ENCODE data around the gene FOXP1.

FOXP1 gene

GRCh38 chr3:71446260-71446659 is 137.3 kb downstream of the FOXP1 start:
- TF ChIP-seq CTCF (IDR thresholded peaks at IDR 0.05; ENCODE audit: poor library complexity, severe bottlenecking) = no peak
- no peaks in the 10 kb centered on the region for H3K9me3 ChIP-seq (ENCODE audit: severe bottlenecking)
- DNase-seq (ENCODE audit: low spot score) = no peak
- H3K4me1 ChIP-seq (ENCODE audit: insufficient read depth, poor library complexity, severe bottlenecking) = peaks cover 47% of the 10 kb centered on the region
- no peak overlapping the region for H3K4me3 ChIP-seq (ENCODE audit: severe bottlenecking)
- no peaks in the 10 kb centered on the region for H3K36me3 ChIP-seq (ENCODE audit: low read depth)
- H3K27ac ChIP-seq (ENCODE audit: poor library complexity, severe bottlenecking) = peak overlapping the region; percentile 93
- no peak for ATAC-seq (ENCODE audit: low read depth)
- H3K27me3 ChIP-seq (ENCODE audit: insufficient read depth, poor library complexity, severe bottlenecking) = no peaks in the 10 kb centered on the region

GRCh38 chr3:71444861-71445259 is 138.7 kb downstream of the FOXP1 start:
- Histone ChIP-seq H3K36me3 (ENCODE audit: low read depth) (no peaks in the 10 kb centered on the region), H3K4me3 (ENCODE audit: severe bottlenecking) (no peak overlapping the region), H3K4me1 (ENCODE audit: insufficient read depth, poor library complexity, severe bottlenecking) (peaks cover 59% of the 10 kb centered on the region), H3K27ac (ENCODE audit: poor library complexity, severe bottlenecking) (peak overlapping the region; percentile 93), H3K9me3 (ENCODE audit: severe bottlenecking) (no peaks in the 10 kb centered on the region), H3K27me3 (ENCODE audit: insufficient read depth, poor library complexity, severe bottlenecking) (no peaks in the 10 kb centered on the region)
- no peak for TF ChIP-seq CTCF (IDR thresholded peaks at IDR 0.05; ENCODE audit: poor library complexity, severe bottlenecking)
- ATAC-seq (ENCODE audit: low read depth) = no peak
- DNase-seq (ENCODE audit: low spot score) = no peak

GRCh38 chr3:71444028-71444860 is 139.3 kb downstream of the FOXP1 start:
- Histone ChIP-seq H3K4me3 (ENCODE audit: severe bottlenecking) (no peak overlapping the region), H3K9me3 (ENCODE audit: severe bottlenecking) (no peaks in the 10 kb centered on the region), H3K36me3 (ENCODE audit: low read depth) (no peaks in the 10 kb centered on the region), H3K27me3 (ENCODE audit: insufficient read depth, poor library complexity, severe bottlenecking) (no peaks in the 10 kb centered on the region), H3K27ac (ENCODE audit: poor library complexity, severe bottlenecking) (peak overlapping the region; percentile 93), H3K4me1 (ENCODE audit: insufficient read depth, poor library complexity, severe bottlenecking) (peaks cover 59% of the 10 kb centered on the region)
- peak; percentile 81 for ATAC-seq (ENCODE audit: low read depth)
- peak; percentile 84 for DNase-seq (ENCODE audit: low spot score)
- TF ChIP-seq CTCF (IDR thresholded peaks at IDR 0.05; ENCODE audit: poor library complexity, severe bottlenecking) = no peak

DNA sequence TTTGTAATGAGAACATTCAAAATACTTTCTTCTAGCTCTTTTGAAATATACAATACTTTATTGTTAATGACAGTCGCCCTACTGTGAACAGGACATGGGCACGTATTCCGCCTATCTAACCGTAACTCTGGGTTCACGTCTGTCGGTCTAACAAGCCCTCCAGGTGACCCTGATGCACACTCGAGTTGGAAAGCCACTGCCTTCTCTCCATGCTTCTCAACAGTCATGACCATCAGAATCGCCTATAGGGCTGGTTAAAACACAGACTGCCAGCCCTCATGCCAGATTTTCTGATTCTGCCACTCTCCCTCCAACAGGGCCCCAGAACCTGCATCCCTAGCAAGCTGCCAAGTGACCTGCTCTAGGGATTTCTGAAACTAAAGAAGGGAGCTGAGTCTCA is 140.2 kb downstream of the FOXP1 start:
- Histone ChIP-seq H3K9me3 (ENCODE audit: severe bottlenecking) (no peaks in the 10 kb centered on the region), H3K27me3 (ENCODE audit: insufficient read depth, poor library complexity, severe bottlenecking) (no peaks in the 10 kb centered on the region), H3K27ac (ENCODE audit: poor library complexity, severe bottlenecking) (peak overlapping the region; percentile 93), H3K4me1 (ENCODE audit: insufficient read depth, poor library complexity, severe bottlenecking) (peaks cover 53% of the 10 kb centered on the region), H3K36me3 (ENCODE audit: low read depth) (no peaks in the 10 kb centered on the region), H3K4me3 (ENCODE audit: severe bottlenecking) (no peak overlapping the region)
- TF ChIP-seq CTCF (IDR thresholded peaks at IDR 0.05; ENCODE audit: poor library complexity, severe bottlenecking) = no peak
- no peak for DNase-seq (ENCODE audit: low spot score)
- ATAC-seq (ENCODE audit: low read depth) = no peak

DNA sequence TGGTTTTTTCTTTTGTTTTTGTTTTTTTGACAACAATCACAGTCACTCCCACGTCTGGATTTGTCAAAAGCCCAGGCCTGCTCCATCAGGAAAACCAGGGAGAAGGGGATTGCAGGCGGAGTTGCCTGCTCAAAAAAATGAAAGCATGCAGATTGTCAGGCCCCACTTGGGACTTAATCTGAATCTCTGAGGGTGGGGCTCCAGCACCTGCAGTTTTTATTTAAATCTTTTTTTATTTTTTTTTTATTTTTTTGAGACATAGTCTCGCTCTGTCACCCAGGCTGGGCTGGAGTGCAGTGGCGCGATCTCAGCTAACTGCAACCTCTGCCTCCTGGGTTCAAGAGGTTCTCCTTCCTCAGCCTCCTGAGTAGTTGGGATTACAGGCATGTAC is 140.9 kb downstream of the FOXP1 start:
- no peak for DNase-seq (ENCODE audit: low spot score)
- no peak for TF ChIP-seq CTCF (IDR thresholded peaks at IDR 0.05; ENCODE audit: poor library complexity, severe bottlenecking)
- Histone ChIP-seq H3K4me1 (ENCODE audit: insufficient read depth, poor library complexity, severe bottlenecking) (peaks cover 52% of the 10 kb centered on the region), H3K27ac (ENCODE audit: poor library complexity, severe bottlenecking) (no peak overlapping the region), H3K4me3 (ENCODE audit: severe bottlenecking) (no peak overlapping the region), H3K27me3 (ENCODE audit: insufficient read depth, poor library complexity, severe bottlenecking) (no peaks in the 10 kb centered on the region), H3K36me3 (ENCODE audit: low read depth) (no peaks in the 10 kb centered on the region), H3K9me3 (ENCODE audit: severe bottlenecking) (no peaks in the 10 kb centered on the region)
- ATAC-seq (ENCODE audit: low read depth) = no peak
